ENCODE data around the gene VANGL2.

The VANGL2 gene

GRCh38 chr1:160465123-160465522 is 64.8 kb downstream of the VANGL2 start:
- DNase-seq, result no peak

DNA sequence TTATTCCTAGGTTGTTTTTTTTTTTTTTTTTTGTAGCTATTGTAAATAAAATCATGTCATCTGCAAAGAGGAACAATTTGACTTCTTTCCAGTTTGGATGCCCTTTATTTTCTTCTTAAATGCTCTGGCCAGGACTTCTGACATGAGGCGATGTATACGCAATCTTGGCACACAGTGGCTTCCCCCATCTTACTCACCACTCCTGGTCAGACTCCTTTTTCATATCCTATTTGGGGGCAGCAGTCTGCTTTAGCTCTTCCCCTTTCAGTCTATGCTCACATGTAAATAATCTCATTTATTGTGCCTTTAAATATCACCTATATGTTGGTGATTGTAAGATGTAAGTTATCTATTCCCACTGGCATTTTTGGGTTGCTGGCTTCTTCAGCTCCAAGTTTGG is 66.6 kb downstream of the VANGL2 start:
- no peak for DNase-seq

GRCh38 chr1:160467576-160467975 is 67.2 kb downstream of the VANGL2 start:
- no peak for DNase-seq

GRCh38 chr1:160471253-160471652 is 70.9 kb downstream of the VANGL2 start:
- no peak for DNase-seq

DNA sequence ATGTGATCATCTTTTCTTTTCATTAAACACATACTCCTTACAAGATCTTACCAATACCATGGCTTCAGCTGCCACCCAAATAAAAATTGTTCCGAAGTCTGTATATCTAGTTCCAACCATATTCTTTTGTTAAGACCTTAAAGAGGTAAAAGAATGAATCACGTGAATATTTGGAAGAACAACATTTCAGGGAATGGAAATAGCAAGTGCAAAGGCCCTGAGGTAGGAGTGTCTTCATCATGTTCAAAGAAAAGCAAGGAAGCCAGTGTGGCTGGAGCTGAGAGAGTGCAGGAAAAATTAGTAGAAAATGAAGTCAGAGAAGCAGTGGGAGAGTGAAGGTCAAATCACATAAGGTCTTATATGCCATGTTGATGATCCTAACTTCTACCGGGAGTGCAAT is 71.7 kb downstream of the VANGL2 start:
- no peak for DNase-seq

GRCh38 chr1:160474392-160475242 is 74.3 kb downstream of the VANGL2 start:
- DNase-seq, result no peak

Data from activated CD4-positive, alpha-beta T cell treated with anti-CD3 and anti-CD28 coated beads for 4 hours (primary cell).